ENCODE data around the gene TRIM13.
"Not testable (repeated sequence)": the region's sequence is repeated elsewhere in the genome, so short reads cannot be mapped to it uniquely, and the experiment has no call there.

TRIM13 gene

GRCh38 chr13:49976314-49977258 lies 20.3 kb upstream of the TRIM13 start:
- POLR2A ChIA-PET = no interaction called here
- CTCF ChIA-PET = interaction anchor here (0.6 to 2.4 kb wide), 7 partner anchors 23 to 1093 kb away, joined by 3 to 11 read pairs (median 5); no protein-coding TSS in a partner anchor
- TF ChIP-seq SP1 (IDR thresholded peaks at IDR 0.05) = no peak
- no peak for TF ChIP-seq ZNF384 (IDR thresholded peaks at IDR 0.05)
- TF ChIP-seq NFRKB (IDR thresholded peaks at IDR 0.05) = no peak
- TF ChIP-seq ELF4 (IDR thresholded peaks at IDR 0.05) = no peak
- TF ChIP-seq, protein P1, sequence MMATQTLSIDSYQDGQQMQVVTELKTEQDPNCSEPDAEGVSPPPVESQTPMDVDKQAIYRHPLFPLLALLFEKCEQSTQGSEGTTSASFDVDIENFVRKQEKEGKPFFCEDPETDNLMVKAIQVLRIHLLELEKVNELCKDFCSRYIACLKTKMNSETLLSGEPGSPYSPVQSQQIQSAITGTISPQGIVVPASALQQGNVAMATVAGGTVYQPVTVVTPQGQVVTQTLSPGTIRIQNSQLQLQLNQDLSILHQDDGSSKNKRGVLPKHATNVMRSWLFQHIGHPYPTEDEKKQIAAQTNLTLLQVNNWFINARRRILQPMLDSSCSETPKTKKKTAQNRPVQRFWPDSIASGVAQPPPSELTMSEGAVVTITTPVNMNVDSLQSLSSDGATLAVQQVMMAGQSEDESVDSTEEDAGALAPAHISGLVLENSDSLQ (IDR thresholded peaks at IDR 0.05) = no peak
- no peak for TF ChIP-seq LEF1 (IDR thresholded peaks at IDR 0.05; ENCODE audit: borderline replicate concordance)
- no peak for TF ChIP-seq HDGF (IDR thresholded peaks at IDR 0.05; ENCODE audit: borderline replicate concordance)
- no peak for TF ChIP-seq FOXK2 (IDR thresholded peaks at IDR 0.05)
- no peak for TF ChIP-seq L3MBTL2 (conservative IDR thresholded peaks at IDR 0.05)
- no peak for TF ChIP-seq BHLHE40 (IDR thresholded peaks at IDR 0.05; ENCODE audit: borderline replicate concordance)
- TF ChIP-seq FOXM1 (IDR thresholded peaks at IDR 0.05; ENCODE audit: borderline replicate concordance) = no peak
- TF ChIP-seq CTBP1 (IDR thresholded peaks at IDR 0.05; ENCODE audit: borderline replicate concordance) = no peak
- no peak for TF ChIP-seq TARDBP (IDR thresholded peaks at IDR 0.05)
- TF ChIP-seq ARNT (IDR thresholded peaks at IDR 0.05) = no peak
- peak; percentile 76 for DNase-seq (ENCODE audit: extremely low spot score)

GRCh38 chr13:49977992-49978391 lies 18.9 kb upstream of the TRIM13 start:
- POLR2A ChIA-PET = interaction anchor here (1.2 kb wide), 1 partner anchor 823 kb away, joined by 4 read pairs; no protein-coding TSS in a partner anchor
- CTCF ChIA-PET = interaction anchor here (2.3 kb wide), 1 partner anchor 1091 kb away, joined by 11 read pairs; no protein-coding TSS in a partner anchor
- TF ChIP-seq TARDBP (IDR thresholded peaks at IDR 0.05) = no peak
- TF ChIP-seq LEF1 (IDR thresholded peaks at IDR 0.05; ENCODE audit: borderline replicate concordance) = no peak
- TF ChIP-seq SP1 (IDR thresholded peaks at IDR 0.05) = no peak
- DNase-seq (ENCODE audit: extremely low spot score) = no peak

DNA sequence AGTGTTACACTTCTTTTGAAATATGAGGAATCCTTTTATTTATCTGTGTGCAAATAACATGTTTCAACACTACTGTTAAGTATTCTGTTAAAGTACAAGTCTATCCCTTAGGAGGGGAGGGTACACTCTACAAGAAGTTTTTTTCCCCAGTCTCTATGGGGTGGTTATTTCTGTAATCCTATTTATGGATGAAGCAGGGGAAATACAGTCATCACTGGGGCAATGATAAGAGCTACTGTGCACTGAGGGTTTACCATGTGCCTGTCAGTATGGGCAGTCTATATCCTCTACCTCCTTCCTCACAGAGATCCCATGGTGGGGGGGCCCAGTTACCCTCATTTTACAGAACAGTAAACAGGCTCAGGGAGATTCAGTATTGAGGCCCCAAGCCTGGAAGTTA lies 16.6 kb upstream of the TRIM13 start:
- POLR2A ChIA-PET = no interaction called here
- no peak for DNase-seq (ENCODE audit: extremely low spot score)
- CTCF ChIA-PET = interaction anchor here (0.7 kb wide), 2 partner anchors 17 to 821 kb away, joined by 3 to 5 read pairs; no protein-coding TSS in a partner anchor
- TF ChIP-seq ZNF384 (IDR thresholded peaks at IDR 0.05) (no peak), BHLHE40 (IDR thresholded peaks at IDR 0.05; ENCODE audit: borderline replicate concordance) (no peak), ARNT (IDR thresholded peaks at IDR 0.05) (no peak), LEF1 (IDR thresholded peaks at IDR 0.05; ENCODE audit: borderline replicate concordance) (no peak)

DNA sequence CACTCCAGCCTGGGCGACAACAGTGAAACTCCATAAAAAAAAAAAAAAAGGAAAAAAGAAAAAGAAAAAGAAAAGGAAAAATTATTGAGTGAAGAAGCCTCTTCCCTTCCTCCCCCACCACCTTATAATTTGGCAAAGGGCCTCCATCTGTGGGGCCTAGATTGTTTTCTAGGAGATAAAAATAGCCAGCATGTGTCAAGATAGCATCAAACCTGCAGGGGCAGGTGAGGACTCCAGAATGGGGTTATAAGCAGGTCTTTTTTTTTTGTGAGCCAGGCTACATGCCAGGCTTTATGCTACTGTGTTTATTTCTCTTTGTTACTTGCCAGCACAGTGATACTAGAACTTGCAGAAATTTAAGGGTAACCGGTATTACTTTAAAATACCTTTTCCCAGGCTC lies 11.7 kb upstream of the TRIM13 start:
- CTCF ChIA-PET = no interaction called here
- TF ChIP-seq ARNT (IDR thresholded peaks at IDR 0.05) = no peak
- TF ChIP-seq FOXK2 (IDR thresholded peaks at IDR 0.05) = no peak
- no peak for TF ChIP-seq BHLHE40 (IDR thresholded peaks at IDR 0.05; ENCODE audit: borderline replicate concordance)
- no peak for TF ChIP-seq L3MBTL2 (conservative IDR thresholded peaks at IDR 0.05)
- TF ChIP-seq LEF1 (IDR thresholded peaks at IDR 0.05; ENCODE audit: borderline replicate concordance) = no peak
- TF ChIP-seq ELF4 (IDR thresholded peaks at IDR 0.05) = no peak
- no peak for TF ChIP-seq SP1 (IDR thresholded peaks at IDR 0.05)
- DNase-seq (ENCODE audit: extremely low spot score) = no peak
- POLR2A ChIA-PET = no interaction called here

DNA sequence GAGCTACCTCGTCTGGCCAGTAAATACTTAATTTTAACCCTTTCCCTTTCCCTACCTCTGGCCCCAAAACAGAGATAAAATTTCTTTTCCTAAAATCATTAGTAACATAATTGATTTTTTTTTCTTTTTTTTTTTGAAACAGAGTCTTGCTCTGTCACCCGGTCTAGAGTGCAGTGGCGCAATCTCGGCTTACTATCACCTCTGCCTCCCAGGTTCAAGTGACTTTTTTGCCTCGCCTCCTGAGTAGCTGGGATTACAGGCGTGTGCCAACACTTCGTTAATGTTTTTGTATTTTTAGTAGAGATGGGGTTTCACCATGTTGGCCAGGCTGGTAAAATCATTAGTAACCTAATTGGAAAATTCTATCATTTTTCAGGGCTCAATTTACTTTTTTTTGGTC lies 10.4 kb upstream of the TRIM13 start:
- TF ChIP-seq LEF1 (IDR thresholded peaks at IDR 0.05; ENCODE audit: borderline replicate concordance) (no peak), CTBP1 (IDR thresholded peaks at IDR 0.05; ENCODE audit: borderline replicate concordance) (no peak), NFRKB (IDR thresholded peaks at IDR 0.05) (no peak), ELF4 (IDR thresholded peaks at IDR 0.05) (no peak), ZNF384 (IDR thresholded peaks at IDR 0.05) (no peak), BHLHE40 (IDR thresholded peaks at IDR 0.05; ENCODE audit: borderline replicate concordance) (no peak), FOXA1 (IDR thresholded peaks at IDR 0.05) (no peak), FOXM1 (IDR thresholded peaks at IDR 0.05; ENCODE audit: borderline replicate concordance) (no peak), ARNT (IDR thresholded peaks at IDR 0.05) (no peak), L3MBTL2 (conservative IDR thresholded peaks at IDR 0.05) (no peak), SUZ12 (IDR thresholded peaks at IDR 0.05) (no peak), TARDBP (IDR thresholded peaks at IDR 0.05) (no peak), SP1 (IDR thresholded peaks at IDR 0.05) (no peak), HDGF (IDR thresholded peaks at IDR 0.05; ENCODE audit: borderline replicate concordance) (no peak)
- POLR2A ChIA-PET = no interaction called here
- CTCF ChIA-PET = no interaction called here
- no peak for DNase-seq (ENCODE audit: extremely low spot score)

- CTCF ChIA-PET; DNase-seq (ENCODE audit: extremely low spot score); POLR2A ChIA-PET: not testable (repeated sequence)
Observed at GRCh38 chr13:49990612-49991011, 6.2 kb upstream of the TRIM13 start.

GRCh38 chr13:49993111-49993510 lies 3.7 kb upstream of the TRIM13 start:
- TF ChIP-seq, protein P1 (IDR thresholded peaks at IDR 0.05) = no peak
- TF ChIP-seq NFRKB (IDR thresholded peaks at IDR 0.05) = no peak
- POLR2A ChIA-PET = no interaction called here
- CTCF ChIA-PET = no interaction called here
- DNase-seq (ENCODE audit: extremely low spot score) = no peak

All from HEK293T (cell line).